ENCODE measurements around the gene PSMA8.
A peak's percentile ranks its signal among the peaks of the same experiment; 100 is the strongest.

PSMA8 gene

DNA sequence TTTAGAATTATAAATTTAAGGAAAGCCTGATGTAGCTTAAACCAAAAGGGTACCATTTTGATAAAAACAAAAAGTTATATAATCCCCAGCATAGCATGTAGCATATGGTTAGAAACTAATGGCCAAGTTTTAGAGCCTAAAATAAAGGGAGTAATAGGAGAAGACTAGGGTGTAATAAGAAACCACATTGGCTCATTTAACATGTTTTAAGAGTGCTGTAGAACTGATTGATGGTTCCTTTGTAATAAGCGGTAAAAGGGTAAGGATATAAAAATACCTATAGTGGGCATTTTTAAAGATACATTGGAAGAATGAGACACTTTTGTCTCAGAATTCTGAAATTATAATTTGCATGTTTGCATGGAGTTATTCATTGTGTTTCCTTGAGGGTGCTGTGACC is 1.9 kb downstream of the PSMA8 start:
- TF ChIP-seq ZNF565 (CRISPR knock-in tag; conservative IDR thresholded peaks at IDR 0.05; ENCODE audit: low read depth) (no peak), OSR1 (CRISPR knock-in tag; IDR thresholded peaks at IDR 0.05) (no peak), SNAI2 (CRISPR knock-in tag; IDR thresholded peaks at IDR 0.05) (no peak), BACH2 (CRISPR knock-in tag; IDR thresholded peaks at IDR 0.05; ENCODE audit: borderline replicate concordance) (no peak), ZNF70 (CRISPR knock-in tag; IDR thresholded peaks at IDR 0.05) (no peak), CSDC2 (CRISPR knock-in tag; IDR thresholded peaks at IDR 0.05) (no peak)
- TF ChIP-seq, protein P1, sequence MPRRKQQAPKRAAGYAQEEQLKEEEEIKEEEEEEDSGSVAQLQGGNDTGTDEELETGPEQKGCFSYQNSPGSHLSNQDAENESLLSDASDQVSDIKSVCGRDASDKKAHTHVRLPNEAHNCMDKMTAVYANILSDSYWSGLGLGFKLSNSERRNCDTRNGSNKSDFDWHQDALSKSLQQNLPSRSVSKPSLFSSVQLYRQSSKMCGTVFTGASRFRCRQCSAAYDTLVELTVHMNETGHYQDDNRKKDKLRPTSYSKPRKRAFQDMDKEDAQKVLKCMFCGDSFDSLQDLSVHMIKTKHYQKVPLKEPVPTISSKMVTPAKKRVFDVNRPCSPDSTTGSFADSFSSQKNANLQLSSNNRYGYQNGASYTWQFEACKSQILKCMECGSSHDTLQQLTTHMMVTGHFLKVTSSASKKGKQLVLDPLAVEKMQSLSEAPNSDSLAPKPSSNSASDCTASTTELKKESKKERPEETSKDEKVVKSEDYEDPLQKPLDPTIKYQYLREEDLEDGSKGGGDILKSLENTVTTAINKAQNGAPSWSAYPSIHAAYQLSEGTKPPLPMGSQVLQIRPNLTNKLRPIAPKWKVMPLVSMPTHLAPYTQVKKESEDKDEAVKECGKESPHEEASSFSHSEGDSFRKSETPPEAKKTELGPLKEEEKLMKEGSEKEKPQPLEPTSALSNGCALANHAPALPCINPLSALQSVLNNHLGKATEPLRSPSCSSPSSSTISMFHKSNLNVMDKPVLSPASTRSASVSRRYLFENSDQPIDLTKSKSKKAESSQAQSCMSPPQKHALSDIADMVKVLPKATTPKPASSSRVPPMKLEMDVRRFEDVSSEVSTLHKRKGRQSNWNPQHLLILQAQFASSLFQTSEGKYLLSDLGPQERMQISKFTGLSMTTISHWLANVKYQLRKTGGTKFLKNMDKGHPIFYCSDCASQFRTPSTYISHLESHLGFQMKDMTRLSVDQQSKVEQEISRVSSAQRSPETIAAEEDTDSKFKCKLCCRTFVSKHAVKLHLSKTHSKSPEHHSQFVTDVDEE (CRISPR knock-in tag; IDR thresholded peaks at IDR 0.05) = no peak
- no peak for ATAC-seq

DNA sequence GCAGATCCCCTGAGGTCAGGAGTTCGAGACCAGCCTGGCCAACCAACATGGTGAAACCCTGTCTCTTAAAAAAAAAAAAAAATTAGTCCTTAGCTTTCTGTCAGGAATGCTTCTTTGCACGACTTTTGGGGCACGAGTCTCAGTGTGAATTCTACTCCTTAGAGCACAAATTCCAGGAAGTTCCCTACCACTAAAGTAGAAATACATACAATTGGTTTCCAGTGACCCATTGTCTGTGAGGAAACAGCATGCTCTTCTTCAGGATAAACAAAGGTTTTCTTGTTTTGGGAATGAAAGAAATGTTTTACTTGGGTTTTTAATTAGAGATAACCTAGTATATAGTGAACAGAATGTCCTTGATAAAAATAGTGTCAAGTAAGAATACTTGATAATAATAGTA is 23.7 kb downstream of the PSMA8 start:
- TF ChIP-seq, protein P1 (CRISPR knock-in tag; IDR thresholded peaks at IDR 0.05) = no peak
- TF ChIP-seq ESRRG (CRISPR knock-in tag; IDR thresholded peaks at IDR 0.05) (no peak), BACH2 (CRISPR knock-in tag; IDR thresholded peaks at IDR 0.05; ENCODE audit: borderline replicate concordance) (no peak), ZNF8 (CRISPR knock-in tag; IDR thresholded peaks at IDR 0.05) (no peak), ISL1 (CRISPR knock-in tag; IDR thresholded peaks at IDR 0.05) (no peak), OSR1 (CRISPR knock-in tag; IDR thresholded peaks at IDR 0.05) (no peak), CSDC2 (CRISPR knock-in tag; IDR thresholded peaks at IDR 0.05) (no peak), TOX (CRISPR knock-in tag; IDR thresholded peaks at IDR 0.05; ENCODE audit: borderline replicate concordance) (no peak), ARNTL (CRISPR knock-in tag; IDR thresholded peaks at IDR 0.05; ENCODE audit: borderline replicate concordance, low read depth) (no peak), TCF4 (CRISPR knock-in tag; IDR thresholded peaks at IDR 0.05; ENCODE audit: borderline replicate concordance) (no peak), ZFP3 (CRISPR knock-in tag; IDR thresholded peaks at IDR 0.05) (no peak)
- TF ChIP-seq, protein P2, sequence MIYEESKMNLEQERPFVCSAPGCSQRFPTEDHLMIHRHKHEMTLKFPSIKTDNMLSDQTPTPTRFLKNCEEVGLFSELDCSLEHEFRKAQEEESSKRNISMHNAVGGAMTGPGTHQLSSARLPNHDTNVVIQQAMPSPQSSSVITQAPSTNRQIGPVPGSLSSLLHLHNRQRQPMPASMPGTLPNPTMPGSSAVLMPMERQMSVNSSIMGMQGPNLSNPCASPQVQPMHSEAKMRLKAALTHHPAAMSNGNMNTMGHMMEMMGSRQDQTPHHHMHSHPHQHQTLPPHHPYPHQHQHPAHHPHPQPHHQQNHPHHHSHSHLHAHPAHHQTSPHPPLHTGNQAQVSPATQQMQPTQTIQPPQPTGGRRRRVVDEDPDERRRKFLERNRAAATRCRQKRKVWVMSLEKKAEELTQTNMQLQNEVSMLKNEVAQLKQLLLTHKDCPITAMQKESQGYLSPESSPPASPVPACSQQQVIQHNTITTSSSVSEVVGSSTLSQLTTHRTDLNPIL (CRISPR knock-in tag; IDR thresholded peaks at IDR 0.05; ENCODE audit: low read depth) = no peak
- ATAC-seq = no peak

DNA sequence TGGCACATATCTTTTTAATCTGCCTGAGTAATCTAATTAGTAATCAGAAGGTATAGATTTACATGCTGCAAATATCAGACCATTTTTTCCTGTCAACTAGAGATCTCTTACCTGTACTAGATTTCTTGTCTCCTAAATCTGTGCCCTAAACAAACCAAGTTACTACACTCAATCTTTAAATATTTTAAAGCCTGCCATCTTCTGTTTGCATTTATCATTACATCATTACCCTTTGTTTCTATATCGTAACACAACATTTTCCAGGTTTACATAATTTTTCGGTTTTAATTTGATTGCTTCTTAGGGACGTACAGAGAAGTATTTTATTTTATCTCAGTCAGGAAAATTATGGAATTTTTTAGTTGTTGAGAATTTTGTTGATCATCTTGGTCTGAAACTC is 25.7 kb downstream of the PSMA8 start:
- peak; percentile 51; the same call in 2 of the 3 replicates for ATAC-seq
- TF ChIP-seq, protein P2 (CRISPR knock-in tag; IDR thresholded peaks at IDR 0.05; ENCODE audit: low read depth) = no peak
- TF ChIP-seq ISL1 (CRISPR knock-in tag; IDR thresholded peaks at IDR 0.05) (no peak), ZNF565 (CRISPR knock-in tag; conservative IDR thresholded peaks at IDR 0.05; ENCODE audit: low read depth) (no peak), GLIS3 (CRISPR knock-in tag; IDR thresholded peaks at IDR 0.05) (no peak), ESRRG (CRISPR knock-in tag; IDR thresholded peaks at IDR 0.05) (no peak), ZFP3 (CRISPR knock-in tag; IDR thresholded peaks at IDR 0.05) (no peak), BACH2 (CRISPR knock-in tag; IDR thresholded peaks at IDR 0.05; ENCODE audit: borderline replicate concordance) (no peak), ZNF70 (CRISPR knock-in tag; IDR thresholded peaks at IDR 0.05) (no peak), TCF4 (CRISPR knock-in tag; IDR thresholded peaks at IDR 0.05; ENCODE audit: borderline replicate concordance) (no peak), CSDC2 (CRISPR knock-in tag; IDR thresholded peaks at IDR 0.05) (no peak), RARB (CRISPR knock-in tag; IDR thresholded peaks at IDR 0.05) (no peak), ZC3H10 (CRISPR knock-in tag; IDR thresholded peaks at IDR 0.05) (no peak), ZFP30 (CRISPR knock-in tag; IDR thresholded peaks at IDR 0.05) (no peak)
- TF ChIP-seq, protein P3, sequence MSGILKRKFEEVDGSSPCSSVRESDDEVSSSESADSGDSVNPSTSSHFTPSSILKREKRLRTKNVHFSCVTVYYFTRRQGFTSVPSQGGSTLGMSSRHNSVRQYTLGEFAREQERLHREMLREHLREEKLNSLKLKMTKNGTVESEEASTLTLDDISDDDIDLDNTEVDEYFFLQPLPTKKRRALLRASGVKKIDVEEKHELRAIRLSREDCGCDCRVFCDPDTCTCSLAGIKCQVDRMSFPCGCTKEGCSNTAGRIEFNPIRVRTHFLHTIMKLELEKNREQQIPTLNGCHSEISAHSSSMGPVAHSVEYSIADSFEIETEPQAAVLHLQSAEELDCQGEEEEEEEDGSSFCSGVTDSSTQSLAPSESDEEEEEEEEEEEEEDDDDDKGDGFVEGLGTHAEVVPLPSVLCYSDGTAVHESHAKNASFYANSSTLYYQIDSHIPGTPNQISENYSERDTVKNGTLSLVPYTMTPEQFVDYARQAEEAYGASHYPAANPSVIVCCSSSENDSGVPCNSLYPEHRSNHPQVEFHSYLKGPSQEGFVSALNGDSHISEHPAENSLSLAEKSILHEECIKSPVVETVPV (CRISPR knock-in tag; IDR thresholded peaks at IDR 0.05) = no peak
- TF ChIP-seq, protein P4, sequence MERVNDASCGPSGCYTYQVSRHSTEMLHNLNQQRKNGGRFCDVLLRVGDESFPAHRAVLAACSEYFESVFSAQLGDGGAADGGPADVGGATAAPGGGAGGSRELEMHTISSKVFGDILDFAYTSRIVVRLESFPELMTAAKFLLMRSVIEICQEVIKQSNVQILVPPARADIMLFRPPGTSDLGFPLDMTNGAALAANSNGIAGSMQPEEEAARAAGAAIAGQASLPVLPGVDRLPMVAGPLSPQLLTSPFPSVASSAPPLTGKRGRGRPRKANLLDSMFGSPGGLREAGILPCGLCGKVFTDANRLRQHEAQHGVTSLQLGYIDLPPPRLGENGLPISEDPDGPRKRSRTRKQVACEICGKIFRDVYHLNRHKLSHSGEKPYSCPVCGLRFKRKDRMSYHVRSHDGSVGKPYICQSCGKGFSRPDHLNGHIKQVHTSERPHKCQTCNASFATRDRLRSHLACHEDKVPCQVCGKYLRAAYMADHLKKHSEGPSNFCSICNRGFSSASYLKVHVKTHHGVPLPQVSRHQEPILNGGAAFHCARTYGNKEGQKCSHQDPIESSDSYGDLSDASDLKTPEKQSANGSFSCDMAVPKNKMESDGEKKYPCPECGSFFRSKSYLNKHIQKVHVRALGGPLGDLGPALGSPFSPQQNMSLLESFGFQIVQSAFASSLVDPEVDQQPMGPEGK (CRISPR knock-in tag; IDR thresholded peaks at IDR 0.05; ENCODE audit: borderline replicate concordance) = no peak
- TF ChIP-seq, protein P1 (CRISPR knock-in tag; IDR thresholded peaks at IDR 0.05) = no peak

Data from SK-N-SH treated with all-trans-retinoic acid at 6 μM for 48 hours (cell line).